GM21529 (cell line): ENCODE data around the gene HHIPL1.
A peak's percentile ranks its signal among the peaks of the same experiment; 100 is the strongest.

Source experiments
- ATAC-seq: cut with Tn5 transposase; IDR thresholded peaks from one replicate; pipeline ENCODE4 v1.9.1; 2021; ENCODE audit not compliant: unreplicated experiment

HHIPL1 gene

DNA sequence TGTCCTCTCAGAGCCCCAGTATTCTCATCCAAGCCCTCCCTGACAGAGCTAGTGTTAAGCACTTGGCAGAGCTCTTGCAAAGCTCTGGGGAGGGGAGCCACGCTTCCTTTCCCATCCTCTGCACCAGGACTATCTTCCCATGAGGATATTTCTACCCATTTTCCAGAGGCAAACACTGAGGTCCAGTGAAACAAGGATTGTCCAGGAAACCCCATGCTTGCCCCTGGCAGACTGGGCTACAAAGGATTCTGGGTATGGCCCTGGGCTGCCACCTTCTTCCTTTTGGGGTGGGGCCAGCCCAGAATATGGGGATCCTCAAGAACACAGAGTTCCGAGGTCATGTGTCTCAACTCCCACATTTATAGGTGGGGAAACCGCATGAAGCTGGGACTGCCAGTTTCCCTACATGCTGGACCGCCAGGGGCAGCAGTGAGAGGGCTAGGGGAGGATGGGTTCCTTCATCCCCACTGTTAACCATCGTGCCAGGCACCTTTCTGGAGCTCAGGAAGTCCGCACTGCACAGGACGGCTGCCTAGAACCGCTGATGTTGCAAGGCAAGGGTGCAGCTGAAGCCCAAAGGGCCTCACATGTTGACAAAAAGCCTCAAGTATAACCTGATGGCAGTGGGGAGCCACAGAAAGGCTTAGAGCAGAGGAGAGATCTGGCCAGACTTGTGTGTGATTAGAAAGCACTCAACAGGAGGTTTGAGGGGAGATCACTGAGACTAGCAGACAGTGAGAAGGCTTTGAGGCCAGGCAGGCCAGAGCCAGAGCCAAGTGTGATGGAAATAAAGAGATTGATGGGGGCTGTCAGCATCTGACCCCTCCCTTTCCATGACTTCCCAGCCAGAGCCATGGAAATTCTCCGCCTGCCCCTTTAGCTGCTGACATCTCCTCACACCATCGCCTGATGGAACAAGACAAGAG is 35.4 kb upstream of the HHIPL1 start:
- no peak for ATAC-seq

DNA sequence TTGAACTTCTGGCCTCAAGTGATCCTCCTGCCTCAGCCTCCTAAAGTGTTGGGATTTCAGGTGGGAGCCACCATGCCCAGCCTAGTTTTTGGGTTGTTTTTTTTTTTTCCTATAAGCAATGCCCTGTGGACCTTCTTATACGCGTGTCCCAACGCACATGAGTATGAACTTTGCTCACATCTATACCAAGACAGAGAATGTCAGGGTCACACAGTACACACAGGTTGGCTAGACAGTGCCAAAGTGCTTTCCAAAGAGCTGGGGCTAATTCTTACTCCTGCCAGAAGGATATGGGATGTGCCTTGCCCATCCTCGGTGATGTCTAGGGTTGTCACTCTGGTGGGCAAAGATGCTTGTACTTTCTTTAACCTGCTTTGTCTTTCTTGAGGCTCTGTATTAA is 33.3 kb upstream of the HHIPL1 start:
- ATAC-seq, result no peak

- no peak for ATAC-seq
These were observed 32.7 kb upstream of the HHIPL1 start for GRCh38 chr14:99612071-99612737.

- no peak for ATAC-seq
These were observed 32.1 kb upstream of the HHIPL1 start for GRCh38 chr14:99612738-99613330.

GRCh38 chr14:99615497-99616157 is 29.3 kb upstream of the HHIPL1 start:
- no peak for ATAC-seq

GRCh38 chr14:99616832-99617800 is 27.8 kb upstream of the HHIPL1 start:
- ATAC-seq, result no peak

DNA sequence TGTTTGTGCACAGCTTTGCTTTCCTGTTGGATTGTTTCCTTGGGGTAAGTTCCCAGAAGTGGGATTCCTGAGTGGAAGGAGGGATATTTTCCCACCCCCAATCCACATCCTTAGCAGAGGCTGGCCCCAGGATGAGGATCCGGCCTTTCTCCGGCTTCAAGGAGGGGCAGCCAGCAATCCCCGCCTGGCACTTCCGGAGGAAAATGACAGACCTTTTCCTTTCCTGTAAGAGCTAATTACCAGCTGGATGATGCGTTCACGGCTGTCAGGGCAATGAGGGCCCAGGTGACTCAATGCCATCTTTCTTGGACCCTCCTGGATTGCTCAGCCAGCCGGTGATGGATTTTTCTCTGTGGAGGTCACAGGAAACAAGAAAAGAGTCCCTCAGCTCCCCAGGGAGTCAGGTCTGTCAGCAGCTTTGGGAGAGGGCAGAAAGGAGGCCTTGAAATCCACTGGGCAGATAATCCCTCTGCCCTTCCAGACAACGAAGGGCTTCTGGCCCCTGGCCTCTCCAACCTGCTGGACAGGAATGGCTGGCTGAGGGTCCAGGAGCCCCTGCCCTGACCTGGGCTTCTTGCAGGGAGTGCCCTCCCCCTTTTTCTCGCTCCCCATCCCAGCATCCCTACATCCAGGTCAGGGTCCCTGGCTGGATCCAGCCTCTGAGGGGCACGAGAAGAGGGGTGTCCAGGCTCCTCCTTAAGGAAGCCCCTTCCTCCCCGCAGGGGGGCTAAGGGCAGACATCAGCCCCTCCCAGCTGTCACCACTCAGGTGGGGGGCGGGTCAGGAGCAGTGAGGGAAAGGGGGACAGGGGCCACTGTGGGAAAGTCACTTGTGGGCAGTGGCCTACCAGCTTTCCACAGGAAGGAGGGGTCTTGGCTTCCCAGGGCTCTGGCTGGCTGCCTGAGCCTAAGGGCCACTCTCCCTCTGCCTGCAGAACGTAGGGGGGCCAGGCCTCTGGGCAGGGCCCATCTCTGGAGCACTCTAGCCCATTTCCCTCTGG is 24.8 kb upstream of the HHIPL1 start:
- ATAC-seq, result no peak

DNA sequence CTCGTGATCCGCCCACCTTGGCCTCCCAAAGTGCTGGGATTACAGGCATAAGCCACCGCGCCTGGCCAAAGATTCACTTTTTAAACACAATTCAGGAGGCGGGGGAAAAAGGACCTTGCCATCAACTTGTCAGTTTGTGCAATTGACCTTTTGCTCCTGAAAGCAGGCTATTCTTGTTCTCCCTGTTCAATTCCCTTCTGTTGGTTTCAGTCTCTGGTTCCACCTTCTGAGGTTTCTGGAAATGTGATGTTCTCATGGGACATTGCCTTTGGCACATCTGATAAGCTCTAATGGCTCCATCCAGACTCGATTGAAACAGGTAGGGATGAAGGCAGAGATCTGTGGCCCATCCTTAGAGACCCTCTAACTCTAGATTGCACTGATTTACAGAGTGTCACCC is 23.0 kb upstream of the HHIPL1 start:
- no peak for ATAC-seq

DNA sequence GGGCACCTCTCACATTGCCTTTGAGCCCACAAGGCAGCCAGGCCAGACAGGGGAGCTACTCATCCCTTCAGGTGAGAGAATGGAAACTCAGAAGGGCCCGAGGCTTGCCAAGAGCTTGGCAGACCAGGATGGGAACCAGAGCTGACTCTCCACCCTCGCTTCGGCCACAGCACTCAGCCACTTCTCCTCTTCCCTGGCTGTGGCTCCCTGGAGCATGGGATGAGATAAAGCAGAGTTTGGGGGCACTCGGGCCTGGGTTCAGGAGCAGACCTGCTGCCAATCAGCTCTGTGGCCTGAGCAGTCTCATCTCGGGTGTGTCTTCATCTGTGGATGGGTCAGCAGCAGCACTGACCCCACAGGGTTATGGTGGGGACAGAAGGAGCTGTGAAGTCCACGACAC is 20.9 kb upstream of the HHIPL1 start:
- no peak for ATAC-seq

GRCh38 chr14:99624971-99625370 is 20.0 kb upstream of the HHIPL1 start:
- no peak for ATAC-seq

GRCh38 chr14:99625476-99625875 is 19.5 kb upstream of the HHIPL1 start:
- no peak for ATAC-seq

DNA sequence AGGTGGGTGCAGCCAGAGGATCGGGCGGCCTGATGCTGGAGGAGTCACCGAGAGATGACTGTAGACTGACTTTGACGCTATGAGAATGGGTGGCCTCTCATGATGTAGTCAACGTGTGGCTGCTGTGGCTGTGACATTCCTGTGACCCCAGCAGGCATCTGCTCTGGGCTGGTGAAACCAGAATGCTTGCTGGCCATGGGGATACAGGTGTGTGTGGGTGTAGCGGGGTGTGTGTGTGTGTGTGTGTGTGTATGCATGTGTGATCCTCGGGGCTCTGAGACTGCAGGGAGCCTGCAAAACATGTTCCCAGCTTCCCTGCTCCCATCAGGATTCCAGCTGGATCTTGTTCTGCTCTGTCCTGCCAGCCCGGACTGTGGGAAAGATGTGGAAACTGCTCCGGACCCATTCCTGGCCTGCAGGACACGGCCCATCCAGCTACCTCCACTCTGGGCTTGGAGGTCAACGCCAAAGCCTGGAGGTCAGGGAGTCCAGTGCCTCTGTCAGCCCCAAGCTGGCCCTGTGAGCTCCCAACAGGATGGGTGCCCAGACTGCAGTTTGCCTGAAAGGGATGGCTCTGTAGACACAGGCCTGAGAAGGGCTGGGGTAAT is 18.8 kb upstream of the HHIPL1 start:
- no peak for ATAC-seq

- ATAC-seq, result no peak
These were observed 17.8 kb upstream of the HHIPL1 start for GRCh38 chr14:99627100-99627499.

DNA sequence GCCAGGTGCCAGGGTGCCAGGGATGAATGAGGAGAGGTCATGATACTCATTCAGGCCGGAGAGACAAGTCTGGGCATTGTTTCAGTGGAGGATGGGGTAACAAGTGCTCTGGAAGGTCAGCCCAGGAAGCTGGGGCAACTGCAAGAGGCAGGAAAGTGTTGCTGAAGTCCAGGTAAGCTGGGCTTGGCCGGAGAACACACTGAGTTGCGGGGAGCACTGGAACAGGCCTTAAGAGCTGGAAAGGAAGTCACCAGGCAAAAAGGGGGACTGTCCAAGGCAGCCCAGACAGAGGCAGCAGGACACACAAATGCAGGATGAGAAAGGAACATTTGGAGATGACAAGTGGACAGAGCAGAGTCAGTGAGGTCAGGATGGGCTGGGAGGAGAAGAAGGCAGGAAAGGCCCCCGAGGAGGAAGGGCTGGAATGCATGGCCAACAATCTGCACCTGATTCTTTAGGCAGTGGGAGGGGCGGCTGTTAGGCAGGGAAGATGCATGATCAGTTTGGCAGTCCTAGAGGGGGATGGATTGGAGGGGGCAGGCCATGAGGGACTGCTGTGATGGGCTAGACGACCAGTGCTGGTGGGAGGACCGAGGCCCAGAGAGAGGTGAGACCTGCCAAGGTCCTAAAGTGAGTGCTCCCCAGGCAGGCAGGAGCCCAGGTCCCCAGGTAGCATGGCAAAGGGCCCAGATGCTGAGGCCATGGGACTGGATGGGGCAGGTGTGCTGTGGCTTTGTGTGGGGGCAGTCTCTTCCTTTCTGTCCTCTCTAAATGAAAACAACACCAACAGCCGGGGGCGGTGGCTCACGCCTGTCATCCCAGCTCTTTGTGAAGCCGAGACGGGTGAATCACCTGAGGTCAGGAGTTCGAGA is 17.2 kb upstream of the HHIPL1 start:
- ATAC-seq, result no peak

- ATAC-seq, result peak; percentile 59
These were observed 15.9 kb upstream of the HHIPL1 start for GRCh38 chr14:99628887-99629618.

- ATAC-seq, result no peak
These were observed 14.7 kb upstream of the HHIPL1 start for GRCh38 chr14:99630202-99630601.

DNA sequence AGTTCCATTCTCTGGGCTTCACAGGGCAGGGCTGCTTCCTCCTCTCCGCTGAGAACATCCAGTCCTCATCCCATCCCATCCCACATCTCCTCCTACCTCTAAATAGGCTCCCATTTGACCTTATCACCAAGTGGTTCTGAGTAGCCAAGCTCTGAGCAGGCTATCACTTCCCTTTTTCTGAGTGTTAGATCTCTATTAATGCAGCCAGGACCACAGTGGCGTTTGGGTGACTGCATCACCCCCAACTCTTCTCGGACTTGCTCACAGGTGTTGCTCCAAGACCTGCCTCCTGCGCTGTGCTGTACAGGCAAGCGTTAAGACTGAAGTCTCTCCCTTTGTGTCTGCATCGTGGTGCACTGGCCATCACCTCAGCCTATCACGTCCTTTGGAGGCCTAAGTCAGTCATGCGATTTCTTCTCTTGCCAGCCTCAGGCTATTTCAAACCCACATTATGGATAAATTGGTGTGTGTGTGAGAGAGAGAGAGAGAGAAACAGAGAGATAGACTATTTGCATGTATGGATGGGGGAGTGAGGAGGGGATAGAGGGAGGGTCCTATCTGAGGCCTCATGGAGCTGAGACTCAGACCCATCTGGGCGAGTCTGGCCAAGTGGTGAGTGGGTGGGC is 12.4 kb upstream of the HHIPL1 start:
- no peak for ATAC-seq
